Muscle layer of colon (tissue), 2 donors: Measurements from ENCODE around the gene LRRTM3.

Experiments
- H3K27ac ChIP-seq: one replicate; pipeline ENCODE4 v1.7.0; 2013; ENCODE audit warnings: low read depth, mild to moderate bottlenecking, low read length, moderate library complexity
- H3K27me3 ChIP-seq, 2 donors: one replicate each; pipeline ENCODE4 v1.7.0; 2013; ENCODE audit warnings: low read length in 2 of 2, mild to moderate bottlenecking in 2 of 2; ENCODE audit not compliant: insufficient read depth in 2 of 2, control insufficient read depth in 1 of 2
- H3K36me3 ChIP-seq: one replicate; pipeline ENCODE4 v1.7.0; 2013; ENCODE audit warnings: mild to moderate bottlenecking, low read length; ENCODE audit not compliant: insufficient read depth
- H3K4me1 ChIP-seq: one replicate; pipeline ENCODE4 v1.7.0; 2013; ENCODE audit warnings: mild to moderate bottlenecking, low read length; ENCODE audit not compliant: insufficient read depth
- H3K4me3 ChIP-seq, 2 donors: one replicate each; pipeline ENCODE4 v1.7.0; 2013; ENCODE audit warnings: low read length in 2 of 2, low read depth in 1 of 2, mild to moderate bottlenecking in 1 of 2, moderate library complexity in 1 of 2
- H3K9ac ChIP-seq: one replicate; pipeline ENCODE4 v1.7.0; 2013; ENCODE audit warnings: low read length
- H3K9me3 ChIP-seq: one replicate; pipeline ENCODE4 v1.7.0; 2013; ENCODE audit warnings: mild to moderate bottlenecking, low read length
- donor health status: abdominal sarcoma.
- donor health status: Adenocarcinoma of cecum.

Gene LRRTM3

GRCh38 chr10:66925896-66926715 is at the start of gene LRRTM3:
TSS of gene LRRTM3 (plus strand) at chr10:66926036.
- H3K4me3 ChIP-seq, result peak within 1 kb of the TSS in 1 of 2 donors; percentile 28
- peaks cover 21 to 22% of the 10 kb centered on the region in 2 donors for H3K27me3 ChIP-seq
- H3K36me3 ChIP-seq, result no peaks in the 10 kb centered on the region
- no peak within 1 kb of the TSS for H3K9ac ChIP-seq
- H3K9me3 ChIP-seq, result no peaks in the 10 kb centered on the region
- no peak within 1 kb of the TSS for H3K27ac ChIP-seq
- peaks cover 8% of the 10 kb centered on the region for H3K4me1 ChIP-seq

- Histone ChIP-seq H3K27ac (no peak overlapping the region), H3K9me3 (no peaks in the 10 kb centered on the region), H3K4me3 (no peak overlapping the region), H3K4me1 (no peaks in the 10 kb centered on the region), H3K27me3 (no peaks in the 10 kb centered on the region), H3K9ac (no peak overlapping the region), H3K36me3 (no peaks in the 10 kb centered on the region)
Measured at GRCh38 chr10:66877361-66877760, 48.5 kb upstream of the LRRTM3 start.

GRCh38 chr10:66880292-66880691 is 45.5 kb upstream of the LRRTM3 start:
- no peaks in the 10 kb centered on the region for H3K4me1 ChIP-seq
- H3K4me3 ChIP-seq, result no peak overlapping the region
- no peak overlapping the region for H3K9ac ChIP-seq
- no peaks in the 10 kb centered on the region for H3K9me3 ChIP-seq
- H3K36me3 ChIP-seq, result no peaks in the 10 kb centered on the region
- H3K27me3 ChIP-seq, result no peaks in the 10 kb centered on the region
- H3K27ac ChIP-seq, result no peak overlapping the region

GRCh38 chr10:66880826-66881225 is 45.0 kb upstream of the LRRTM3 start:
- H3K9ac ChIP-seq, result no peak overlapping the region
- no peaks in the 10 kb centered on the region for H3K36me3 ChIP-seq
- no peak overlapping the region for H3K27ac ChIP-seq
- no peaks in the 10 kb centered on the region for H3K9me3 ChIP-seq
- H3K4me1 ChIP-seq, result no peaks in the 10 kb centered on the region
- H3K4me3 ChIP-seq, result no peak overlapping the region
- H3K27me3 ChIP-seq, result no peaks in the 10 kb centered on the region

- no peak overlapping the region for H3K4me3 ChIP-seq
- H3K27ac ChIP-seq, result no peak overlapping the region
- no peaks in the 10 kb centered on the region for H3K27me3 ChIP-seq
- H3K36me3 ChIP-seq, result no peaks in the 10 kb centered on the region
- no peaks in the 10 kb centered on the region for H3K4me1 ChIP-seq
- H3K9me3 ChIP-seq, result no peaks in the 10 kb centered on the region
- no peak overlapping the region for H3K9ac ChIP-seq
Measured at GRCh38 chr10:66881814-66882213, 44.0 kb upstream of the LRRTM3 start.

GRCh38 chr10:66882271-66882670 is 43.6 kb upstream of the LRRTM3 start:
- Histone ChIP-seq H3K36me3 (no peaks in the 10 kb centered on the region), H3K27ac (no peak overlapping the region), H3K4me1 (no peaks in the 10 kb centered on the region), H3K27me3 (no peaks in the 10 kb centered on the region), H3K9me3 (no peaks in the 10 kb centered on the region), H3K9ac (no peak overlapping the region), H3K4me3 (no peak overlapping the region)

GRCh38 chr10:66886848-66887247 is 39.0 kb upstream of the LRRTM3 start:
- no peak overlapping the region for H3K9ac ChIP-seq
- no peak overlapping the region for H3K27ac ChIP-seq
- H3K4me1 ChIP-seq, result no peaks in the 10 kb centered on the region
- H3K4me3 ChIP-seq, result no peak overlapping the region
- no peaks in the 10 kb centered on the region for H3K36me3 ChIP-seq
- no peaks in the 10 kb centered on the region for H3K27me3 ChIP-seq
- no peaks in the 10 kb centered on the region for H3K9me3 ChIP-seq

- H3K27ac ChIP-seq, result no peak overlapping the region
- no peaks in the 10 kb centered on the region for H3K4me1 ChIP-seq
- H3K9me3 ChIP-seq, result no peaks in the 10 kb centered on the region
- H3K4me3 ChIP-seq, result no peak overlapping the region
- H3K27me3 ChIP-seq, result no peaks in the 10 kb centered on the region
- no peaks in the 10 kb centered on the region for H3K36me3 ChIP-seq
- no peak overlapping the region for H3K9ac ChIP-seq
Measured at GRCh38 chr10:66888237-66888636, 37.6 kb upstream of the LRRTM3 start.

- H3K27ac ChIP-seq, result no peak overlapping the region
- H3K36me3 ChIP-seq, result no peaks in the 10 kb centered on the region
- H3K27me3 ChIP-seq, result no peaks in the 10 kb centered on the region
- no peaks in the 10 kb centered on the region for H3K4me1 ChIP-seq
- no peak overlapping the region for H3K9ac ChIP-seq
- H3K9me3 ChIP-seq, result no peaks in the 10 kb centered on the region
- no peak overlapping the region for H3K4me3 ChIP-seq
Measured at GRCh38 chr10:66892871-66893270, 33.0 kb upstream of the LRRTM3 start.

GRCh38 chr10:66910671-66911070 is 15.2 kb upstream of the LRRTM3 start:
- Histone ChIP-seq H3K4me1 (no peaks in the 10 kb centered on the region), H3K9me3 (no peaks in the 10 kb centered on the region), H3K36me3 (no peaks in the 10 kb centered on the region), H3K27me3 (no peaks in the 10 kb centered on the region), H3K9ac (no peak overlapping the region), H3K27ac (no peak overlapping the region), H3K4me3 (no peak overlapping the region)

- H3K27ac ChIP-seq, result no peak overlapping the region
- H3K9me3 ChIP-seq, result no peaks in the 10 kb centered on the region
- no peak overlapping the region for H3K9ac ChIP-seq
- no peaks in the 10 kb centered on the region for H3K4me1 ChIP-seq
- no peaks in the 10 kb centered on the region for H3K27me3 ChIP-seq
- no peaks in the 10 kb centered on the region for H3K36me3 ChIP-seq
- no peak overlapping the region for H3K4me3 ChIP-seq
Measured at GRCh38 chr10:66916030-66916429, 9.8 kb upstream of the LRRTM3 start.

- Histone ChIP-seq H3K9ac (no peak overlapping the region), H3K36me3 (no peaks in the 10 kb centered on the region), H3K9me3 (no peaks in the 10 kb centered on the region)
Measured at GRCh38 chr10:66917104-66917503, 8.7 kb upstream of the LRRTM3 start.

More at GRCh38 chr10:66917104-66917503, 8.7 kb upstream of the LRRTM3 start:
- H3K27ac ChIP-seq, result no peak overlapping the region
- H3K4me3 ChIP-seq, result no peak overlapping the region
- no peaks in the 10 kb centered on the region for H3K4me1 ChIP-seq
- H3K27me3 ChIP-seq, result no peaks in the 10 kb centered on the region
